RWPE1 (cell line): ENCODE results near the gene SNTN.

Experiments
- CTCF ChIA-PET: fragments of 350-600 bp; sonication (Branson Sonifier 250); formaldehyde crosslinking; extraction: SDS; loops from one replicate; lab custom pipeline; 2021; lab: Yijun Ruan, JAX
- POLR2A ChIA-PET: fragments of 400-600 bp; formaldehyde crosslinking; extraction: SDS; loops from one replicate; lab custom pipeline; 2020; ENCODE audit warnings: antibody characterized with exemption; ENCODE audit not compliant: low non-redundant PET; lab: Yijun Ruan, JAX
- DNase-seq: peaks from one replicate; pipeline ENCODE4 v3.0.0; 2012; ENCODE audit warnings: low spot score
- H3K27ac ChIP-seq: fragments of 450-650 bp; 2 replicates; pipeline ENCODE4 v1.5.1; 2017
- TF ChIP-seq, protein P1 (sequence below): fragments of 450-650 bp; conservative IDR thresholded peaks from 2 replicates; pipeline ENCODE4 v1.5.1; 2017; ENCODE audit warnings: low read depth, mild to moderate bottlenecking

SNTN gene

DNA sequence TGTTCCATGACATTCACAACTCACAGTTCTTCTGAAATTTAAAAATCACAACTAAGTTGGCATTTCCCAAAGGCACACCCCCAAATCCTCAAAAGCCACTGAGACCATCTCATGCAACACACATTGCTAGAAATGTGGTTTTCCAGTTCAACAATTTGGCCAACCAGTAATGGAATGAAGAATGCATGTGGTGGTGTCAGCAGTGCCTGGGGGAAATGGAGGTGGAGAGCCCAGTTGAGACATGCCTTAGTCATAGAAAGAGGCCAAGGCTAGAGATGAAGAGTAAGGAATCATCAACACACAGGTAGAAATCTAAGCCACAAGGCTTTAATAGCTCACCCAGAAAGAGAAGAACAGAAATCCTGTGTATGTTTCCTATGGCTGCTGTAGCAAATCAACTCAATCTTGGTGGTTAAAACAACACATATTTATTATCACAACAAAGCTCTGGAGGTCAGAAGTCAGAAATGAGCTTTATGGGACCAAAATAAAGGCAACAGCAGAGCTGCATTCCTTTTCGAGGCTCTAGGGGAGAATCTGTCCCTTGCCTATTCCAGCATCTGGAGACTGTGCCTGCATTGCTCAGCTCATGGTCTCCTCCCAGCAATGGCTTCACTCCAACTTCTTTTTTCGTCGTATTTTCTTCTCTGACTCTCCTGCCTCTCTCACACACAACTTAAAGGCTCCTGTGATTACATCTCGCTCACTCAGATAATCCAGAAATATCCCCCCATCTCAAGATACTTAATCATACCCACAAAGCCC, 54.0 kb downstream of the SNTN start:
- DNase-seq = no peak
- ChIA-PET CTCF (no interaction called here), POLR2A (no interaction called here)
- TF ChIP-seq, protein P1, sequence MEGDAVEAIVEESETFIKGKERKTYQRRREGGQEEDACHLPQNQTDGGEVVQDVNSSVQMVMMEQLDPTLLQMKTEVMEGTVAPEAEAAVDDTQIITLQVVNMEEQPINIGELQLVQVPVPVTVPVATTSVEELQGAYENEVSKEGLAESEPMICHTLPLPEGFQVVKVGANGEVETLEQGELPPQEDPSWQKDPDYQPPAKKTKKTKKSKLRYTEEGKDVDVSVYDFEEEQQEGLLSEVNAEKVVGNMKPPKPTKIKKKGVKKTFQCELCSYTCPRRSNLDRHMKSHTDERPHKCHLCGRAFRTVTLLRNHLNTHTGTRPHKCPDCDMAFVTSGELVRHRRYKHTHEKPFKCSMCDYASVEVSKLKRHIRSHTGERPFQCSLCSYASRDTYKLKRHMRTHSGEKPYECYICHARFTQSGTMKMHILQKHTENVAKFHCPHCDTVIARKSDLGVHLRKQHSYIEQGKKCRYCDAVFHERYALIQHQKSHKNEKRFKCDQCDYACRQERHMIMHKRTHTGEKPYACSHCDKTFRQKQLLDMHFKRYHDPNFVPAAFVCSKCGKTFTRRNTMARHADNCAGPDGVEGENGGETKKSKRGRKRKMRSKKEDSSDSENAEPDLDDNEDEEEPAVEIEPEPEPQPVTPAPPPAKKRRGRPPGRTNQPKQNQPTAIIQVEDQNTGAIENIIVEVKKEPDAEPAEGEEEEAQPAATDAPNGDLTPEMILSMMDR = no peak
- H3K27ac ChIP-seq = no peak overlapping the region

DNA sequence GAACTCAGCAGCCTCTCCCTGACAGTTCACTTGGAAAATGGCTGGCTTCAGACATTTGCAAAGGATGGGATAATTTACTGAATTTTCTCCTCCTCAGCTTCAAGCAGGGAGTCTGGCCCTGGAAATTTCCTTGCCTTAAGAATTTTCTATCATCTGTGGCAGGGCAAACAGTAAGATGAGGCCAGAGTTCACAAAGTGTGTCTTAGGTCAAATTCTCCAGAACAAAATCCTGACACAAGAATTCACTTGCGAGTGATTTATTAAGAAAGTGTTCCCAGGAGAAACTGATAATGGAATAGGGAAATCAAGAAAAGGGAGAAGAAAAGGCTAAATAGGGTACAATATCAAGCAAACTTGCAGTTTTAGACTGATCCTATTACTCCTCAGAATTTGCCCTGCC, 55.3 kb downstream of the SNTN start:
- POLR2A ChIA-PET = no interaction called here
- TF ChIP-seq, protein P1 = no peak
- no peak for DNase-seq
- no peak overlapping the region for H3K27ac ChIP-seq
- CTCF ChIA-PET = no interaction called here

DNA sequence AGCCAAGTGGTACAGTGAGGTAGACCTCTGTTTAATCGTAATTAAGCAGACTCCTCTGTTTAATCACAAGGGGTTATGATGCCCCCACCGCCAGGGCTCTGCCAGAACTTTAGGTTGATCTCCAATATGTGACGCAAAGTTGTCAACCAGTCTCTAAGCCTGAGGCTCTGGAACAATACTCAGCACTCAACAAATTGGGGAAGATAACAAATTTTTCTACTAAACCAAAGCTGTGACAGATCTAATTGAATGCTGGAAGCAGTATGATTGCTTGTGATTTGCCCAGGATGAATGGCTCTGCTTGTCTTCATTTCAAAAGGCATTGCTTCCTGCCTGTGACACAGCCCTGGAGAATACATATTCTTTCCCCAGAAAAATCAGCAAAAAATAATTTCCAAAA, 57.1 kb downstream of the SNTN start:
- CTCF ChIA-PET = no interaction called here

More for the DNA sequence above, 57.1 kb downstream of the SNTN start:
- POLR2A ChIA-PET = no interaction called here
- TF ChIP-seq, protein P1 = no peak
- no peak overlapping the region for H3K27ac ChIP-seq
- no peak for DNase-seq
